Smooth muscle cell (in vitro differentiated cells): ENCODE results near the gene PDK1. TPM values are rescaled to one million over a fixed set of nuclear protein-coding genes. Genes with fewer than 3 reads are reported as not detected.

Source experiments
- DNase-seq: peaks from one replicate; lab custom pipeline; 2025; ENCODE audit not compliant: unreplicated experiment; lab: John Stamatoyannopoulos, UW
- H2AFZ ChIP-seq: fragments of 200-600 bp; sonication (generic); 2 replicates; pipeline ENCODE4 v1.6.0; 2016; ENCODE audit warnings: antibody characterized with exemption, low read depth, mild to moderate bottlenecking
- H3F3A ChIP-seq: fragments of 200-600 bp; sonication (generic); 2 replicates; pipeline ENCODE4 v1.6.0; 2017; ENCODE audit warnings: antibody characterized with exemption, low read depth
- H3K27ac ChIP-seq: fragments of 200-600 bp; sonication (generic); 2 replicates; pipeline ENCODE4 v1.5.1; 2016; ENCODE audit warnings: low read depth, mild to moderate bottlenecking
- H3K27me3 ChIP-seq: fragments of 200-600 bp; sonication (generic); 2 replicates; pipeline ENCODE4 v1.6.1; 2016; ENCODE audit warnings: low read depth, mild to moderate bottlenecking
- H3K36me3 ChIP-seq: fragments of 200-600 bp; sonication (generic); 2 replicates; pipeline ENCODE4 v1.5.1; 2016; ENCODE audit warnings: low read depth
- H3K4me1 ChIP-seq: fragments of 200-600 bp; sonication (generic); 2 replicates; pipeline ENCODE4 v1.5.1; 2016; ENCODE audit warnings: low read depth
- H3K4me2 ChIP-seq: fragments of 200-600 bp; sonication (generic); 2 replicates; pipeline ENCODE4 v1.6.0; 2016; ENCODE audit warnings: mild to moderate bottlenecking
- H3K4me3 ChIP-seq: fragments of 200-600 bp; sonication (generic); 2 replicates; pipeline ENCODE4 v1.5.1; 2016; ENCODE audit warnings: mild to moderate bottlenecking
- H3K79me2 ChIP-seq: fragments of 200-600 bp; sonication (generic); 2 replicates; pipeline ENCODE4 v1.6.0; 2016; ENCODE audit warnings: low read depth, mild to moderate bottlenecking
- H3K9ac ChIP-seq: fragments of 200-600 bp; sonication (generic); 2 replicates; pipeline ENCODE4 v1.6.0; 2016; ENCODE audit warnings: low read depth
- H3K9me3 ChIP-seq: fragments of 200-600 bp; sonication (generic); replicated peaks from 2 replicates; pipeline ENCODE4 v1.5.1; 2016; ENCODE audit warnings: low read depth
- H4K20me1 ChIP-seq: fragments of 200-600 bp; sonication (generic); 2 replicates; pipeline ENCODE4 v1.6.0; 2016; ENCODE audit warnings: low read depth
- CTCF ChIP-seq: fragments of 200-600 bp; sonication (generic); IDR thresholded peaks from 2 replicates; pipeline ENCODE4 v1.5.1; 2017; ENCODE audit warnings: borderline replicate concordance, mild to moderate bottlenecking, antibody characterized with exemption; ENCODE audit not compliant: insufficient read depth, poor library complexity, severe bottlenecking
- WGBS: methylation state at CpG from one replicate; pipeline ENCODE4 v1.1.7; 2016; ENCODE audit warnings: low lambda C conversion rate; 5-methylcytosine and 5-hydroxymethylcytosine counted together
- polyA plus RNA-seq: library from polyadenylated mRNA; unstranded; fragments of >200 nt; fragmentation: Nextera tagmentation; extraction: Ambion mirVana; gene quantifications from 2 replicates; pipeline ENCODE4 v1.2.1, GENCODE V29; 2016
- total RNA-seq: library from RNA; depleted of rRNA; stranded (reverse); fragments of >200 nt; gene quantifications from 2 replicates; pipeline ENCODE4 v1.2.3, GENCODE V29; 2014

The PDK1 gene
- total and polyA plus RNA-seq, 2 experiments from 2014 or later = 18.0 to 33.9 TPM

GRCh38 chr2:172510548-172510947, 45.3 kb upstream of the PDK1 start:
- H3K4me1 ChIP-seq = no peaks in the 10 kb centered on the region
- H3K27me3 ChIP-seq = no peaks in the 10 kb centered on the region
- TF ChIP-seq CTCF = no peak

GRCh38 chr2:172512810-172513523, 42.9 kb upstream of the PDK1 start:
- WGBS = 94% methylated on average over 5 of the region's 5 CpGs
- H3K4me1 ChIP-seq = no peaks in the 10 kb centered on the region
- TF ChIP-seq CTCF = no peak
- H3K4me3 ChIP-seq = no peak overlapping the region
- H3K36me3 ChIP-seq = no peaks in the 10 kb centered on the region
- H3K4me2 ChIP-seq = no peak overlapping the region
- no peak overlapping the region for H3K27ac ChIP-seq
- no peaks in the 10 kb centered on the region for H3K79me2 ChIP-seq
- H4K20me1 ChIP-seq = no peaks in the 10 kb centered on the region
- no peak for DNase-seq
- no peaks in the 10 kb centered on the region for H3F3A ChIP-seq
- no peak overlapping the region for H3K9ac ChIP-seq
- no peak overlapping the region for H2AFZ ChIP-seq
- H3K27me3 ChIP-seq = no peaks in the 10 kb centered on the region
- H3K9me3 ChIP-seq = no peaks in the 10 kb centered on the region

More at GRCh38 chr2:172510548-172510947, 45.3 kb upstream of the PDK1 start:
- no peak overlapping the region for H3K9ac ChIP-seq
- no peak overlapping the region for H3K4me3 ChIP-seq
- no peaks in the 10 kb centered on the region for H3K9me3 ChIP-seq
- H3K36me3 ChIP-seq = no peaks in the 10 kb centered on the region
- H3K79me2 ChIP-seq = no peaks in the 10 kb centered on the region
- no peak overlapping the region for H3K27ac ChIP-seq
- DNase-seq = no peak
- no peak overlapping the region for H3K4me2 ChIP-seq
- H2AFZ ChIP-seq = no peak overlapping the region
- H4K20me1 ChIP-seq = no peaks in the 10 kb centered on the region
- H3F3A ChIP-seq = no peaks in the 10 kb centered on the region
- 96% methylated on average over 5 of the region's 5 CpGs for WGBS

GRCh38 chr2:172513524-172513900, 42.4 kb upstream of the PDK1 start:
- no peak for TF ChIP-seq CTCF
- Histone ChIP-seq H3K9ac (no peak overlapping the region), H3K36me3 (no peaks in the 10 kb centered on the region), H3K4me3 (no peak overlapping the region), H4K20me1 (no peaks in the 10 kb centered on the region), H3F3A (no peaks in the 10 kb centered on the region), H3K9me3 (no peaks in the 10 kb centered on the region), H3K27ac (no peak overlapping the region), H3K27me3 (no peaks in the 10 kb centered on the region), H3K79me2 (no peaks in the 10 kb centered on the region), H3K4me1 (no peaks in the 10 kb centered on the region), H2AFZ (no peak overlapping the region), H3K4me2 (no peak overlapping the region)
- DNase-seq = no peak
- 97% methylated on average over 6 of the region's 6 CpGs for WGBS
